ENCODE data around the gene SOS1.

SOS1 gene

DNA sequence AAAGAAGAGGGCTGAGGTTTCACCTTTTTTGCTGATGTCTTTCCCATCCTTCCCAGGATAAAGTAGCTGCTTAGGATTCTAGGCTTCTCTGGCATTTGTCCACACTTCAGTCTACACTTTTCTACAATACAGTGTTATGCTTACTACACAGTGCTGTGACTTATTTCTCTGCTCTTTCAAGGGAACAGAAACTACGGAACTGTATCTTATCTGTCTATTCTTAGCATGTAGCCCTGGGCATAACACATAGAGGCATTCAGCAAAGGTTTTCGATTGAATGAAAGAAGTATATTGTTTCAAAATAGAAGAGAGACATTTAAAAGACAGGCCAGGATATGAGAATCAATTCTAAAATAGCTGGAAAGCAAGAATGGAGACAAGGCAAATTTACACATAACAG lies 120.3 kb downstream of the SOS1 start:
- Histone ChIP-seq H3K4me3 (ENCODE audit: low read depth, low read length) (no peak overlapping the region), H3K27ac (no peak overlapping the region), H3K27me3 (ENCODE audit: insufficient read depth, low read depth, severe bottlenecking) (no peaks in the 10 kb centered on the region), H3K9me3 (ENCODE audit: severe bottlenecking) (no peaks in the 10 kb centered on the region), H3K36me3 (peaks cover 7% of the 10 kb centered on the region)
- DNase-seq: no peak
- TF ChIP-seq, protein P1, sequence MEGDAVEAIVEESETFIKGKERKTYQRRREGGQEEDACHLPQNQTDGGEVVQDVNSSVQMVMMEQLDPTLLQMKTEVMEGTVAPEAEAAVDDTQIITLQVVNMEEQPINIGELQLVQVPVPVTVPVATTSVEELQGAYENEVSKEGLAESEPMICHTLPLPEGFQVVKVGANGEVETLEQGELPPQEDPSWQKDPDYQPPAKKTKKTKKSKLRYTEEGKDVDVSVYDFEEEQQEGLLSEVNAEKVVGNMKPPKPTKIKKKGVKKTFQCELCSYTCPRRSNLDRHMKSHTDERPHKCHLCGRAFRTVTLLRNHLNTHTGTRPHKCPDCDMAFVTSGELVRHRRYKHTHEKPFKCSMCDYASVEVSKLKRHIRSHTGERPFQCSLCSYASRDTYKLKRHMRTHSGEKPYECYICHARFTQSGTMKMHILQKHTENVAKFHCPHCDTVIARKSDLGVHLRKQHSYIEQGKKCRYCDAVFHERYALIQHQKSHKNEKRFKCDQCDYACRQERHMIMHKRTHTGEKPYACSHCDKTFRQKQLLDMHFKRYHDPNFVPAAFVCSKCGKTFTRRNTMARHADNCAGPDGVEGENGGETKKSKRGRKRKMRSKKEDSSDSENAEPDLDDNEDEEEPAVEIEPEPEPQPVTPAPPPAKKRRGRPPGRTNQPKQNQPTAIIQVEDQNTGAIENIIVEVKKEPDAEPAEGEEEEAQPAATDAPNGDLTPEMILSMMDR (IDR thresholded peaks at IDR 0.05; ENCODE audit: low read depth, low read length): no peak

DNA sequence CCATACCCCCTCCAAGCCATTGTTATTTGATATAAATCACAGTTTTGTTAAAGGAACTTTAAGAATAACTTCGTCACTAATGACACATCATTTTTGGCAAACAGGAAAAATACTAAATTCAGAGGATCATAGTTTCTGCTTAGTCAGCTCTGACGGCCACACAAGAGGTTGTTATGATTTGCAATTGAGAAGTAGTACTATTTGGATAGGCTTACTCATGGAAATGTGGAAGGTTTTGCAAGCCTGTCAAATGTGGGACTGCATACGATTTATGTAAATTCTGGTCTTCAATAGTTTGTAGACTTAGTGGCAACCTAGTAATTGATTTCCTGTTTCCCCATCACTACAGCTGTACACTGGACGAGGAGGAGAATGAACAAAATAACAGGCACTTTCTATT lies 123.1 kb downstream of the SOS1 start:
- peaks cover 15% of the 10 kb centered on the region for H3K36me3 ChIP-seq
- DNase-seq: no peak
- H3K9me3 ChIP-seq (ENCODE audit: severe bottlenecking): no peaks in the 10 kb centered on the region
- no peaks in the 10 kb centered on the region for H3K27me3 ChIP-seq (ENCODE audit: insufficient read depth, low read depth, severe bottlenecking)
- H3K4me3 ChIP-seq (ENCODE audit: low read depth, low read length): no peak overlapping the region
- TF ChIP-seq, protein P1 (IDR thresholded peaks at IDR 0.05; ENCODE audit: low read depth, low read length): no peak
- H3K27ac ChIP-seq: no peak overlapping the region

DNA sequence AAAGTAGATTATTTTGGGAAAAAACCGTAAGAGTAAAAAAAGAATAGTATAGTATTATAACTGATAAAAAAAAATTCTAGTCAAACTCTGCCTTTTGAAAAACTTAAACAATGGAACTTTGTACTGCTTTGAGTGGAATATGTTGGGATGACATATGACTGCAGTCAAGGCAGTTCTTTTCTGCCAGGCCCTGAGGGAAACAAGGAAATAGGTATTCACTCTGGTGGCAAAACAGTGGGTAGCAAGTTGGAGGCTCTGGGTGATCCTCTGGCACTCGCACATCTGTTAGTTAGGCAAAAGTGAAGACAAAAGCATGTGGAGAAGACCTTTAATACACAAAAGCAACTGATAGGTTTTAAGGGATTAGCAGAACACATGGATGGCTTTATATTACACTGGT lies 129.0 kb downstream of the SOS1 start:
- Histone ChIP-seq H3K9me3 (ENCODE audit: severe bottlenecking) (no peaks in the 10 kb centered on the region), H3K27ac (no peak overlapping the region), H3K27me3 (ENCODE audit: insufficient read depth, low read depth, severe bottlenecking) (no peaks in the 10 kb centered on the region), H3K4me3 (ENCODE audit: low read depth, low read length) (no peak overlapping the region), H3K36me3 (peaks cover 8% of the 10 kb centered on the region)
- DNase-seq: no peak
- TF ChIP-seq, protein P1 (IDR thresholded peaks at IDR 0.05; ENCODE audit: low read depth, low read length): no peak

DNA sequence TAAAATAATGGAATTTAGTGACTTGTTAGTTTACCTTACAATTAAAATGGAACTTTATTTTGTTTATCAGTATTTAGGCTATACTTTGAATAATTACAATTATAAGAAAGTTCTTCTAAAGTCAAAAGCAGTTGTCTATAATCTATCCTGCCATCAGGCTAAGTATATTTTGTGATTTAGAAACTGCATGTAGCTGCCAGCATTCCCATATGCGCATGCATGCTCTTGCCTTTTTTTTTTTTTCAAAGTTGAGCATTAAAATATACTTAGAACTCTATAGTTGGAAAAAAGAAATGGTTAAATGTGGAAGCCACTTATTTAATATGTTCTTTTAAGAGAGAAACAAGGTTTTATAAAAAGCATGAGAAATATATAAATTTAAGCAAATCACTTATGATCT lies 132.1 kb downstream of the SOS1 start:
- no peak for DNase-seq
- TF ChIP-seq, protein P1 (IDR thresholded peaks at IDR 0.05; ENCODE audit: low read depth, low read length): no peak
- no peak overlapping the region for H3K4me3 ChIP-seq (ENCODE audit: low read depth, low read length)
- no peaks in the 10 kb centered on the region for H3K9me3 ChIP-seq (ENCODE audit: severe bottlenecking)
- H3K27ac ChIP-seq: no peak overlapping the region
- H3K36me3 ChIP-seq: peaks cover 2% of the 10 kb centered on the region; the same call in 1 of the 2 replicates
- no peaks in the 10 kb centered on the region for H3K27me3 ChIP-seq (ENCODE audit: insufficient read depth, low read depth, severe bottlenecking)

DNA sequence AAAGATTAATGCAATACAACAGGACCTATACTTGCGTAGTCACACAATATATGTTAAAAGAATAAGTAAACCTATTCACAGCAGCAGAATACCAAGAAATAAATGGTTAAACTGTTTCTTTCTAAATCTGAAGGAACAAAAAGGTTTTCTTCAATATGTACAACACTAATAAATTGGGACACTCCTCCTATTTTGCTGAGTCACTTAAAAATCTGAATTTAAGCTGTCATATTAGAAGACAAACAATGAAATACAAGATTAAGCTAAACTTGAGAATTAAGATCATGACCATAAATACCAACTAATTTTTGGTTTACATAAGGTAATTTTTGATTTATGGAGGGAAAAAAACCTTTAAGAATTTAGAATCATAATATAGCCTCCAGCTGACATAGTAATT lies 138.4 kb downstream of the SOS1 start:
- H3K27ac ChIP-seq: no peak overlapping the region
- no peaks in the 10 kb centered on the region for H3K27me3 ChIP-seq (ENCODE audit: insufficient read depth, low read depth, severe bottlenecking)
- H3K9me3 ChIP-seq (ENCODE audit: severe bottlenecking): no peaks in the 10 kb centered on the region
- TF ChIP-seq, protein P1 (IDR thresholded peaks at IDR 0.05; ENCODE audit: low read depth, low read length): no peak
- peaks cover 2% of the 10 kb centered on the region; the same call in 1 of the 2 replicates for H3K36me3 ChIP-seq
- no peak for DNase-seq
- H3K4me3 ChIP-seq (ENCODE audit: low read depth, low read length): no peak overlapping the region

DNA sequence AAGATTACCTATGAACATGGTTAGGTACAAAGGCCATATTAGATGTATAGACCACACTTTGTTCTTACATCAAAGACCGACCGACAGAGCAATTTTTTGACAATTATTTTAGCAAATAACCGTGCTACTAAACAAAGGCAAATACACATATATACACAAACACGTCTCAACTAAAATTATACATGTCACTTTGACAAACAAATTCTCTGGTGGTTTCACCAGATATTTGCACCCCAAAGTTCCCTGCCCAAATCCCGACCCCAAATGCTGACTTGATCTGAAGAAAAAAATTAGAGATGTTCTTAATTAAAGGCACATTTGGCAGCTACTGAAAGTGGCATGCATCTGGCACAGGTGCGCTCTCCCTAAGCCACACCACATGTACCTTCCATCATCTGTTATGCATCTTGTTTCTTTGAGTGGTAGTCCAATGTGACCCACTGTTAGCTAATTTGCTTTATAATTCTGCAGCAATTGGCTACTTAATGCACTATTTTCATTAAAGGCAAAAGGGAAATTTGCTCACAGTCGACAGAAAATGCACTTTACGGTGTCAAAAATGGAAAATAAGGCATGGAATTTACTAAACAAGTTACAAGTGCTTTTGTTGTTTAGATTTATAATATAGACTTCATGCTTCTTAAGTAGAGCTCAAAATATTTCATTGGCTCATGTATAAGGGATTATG lies 139.0 kb downstream of the SOS1 start:
- no peak overlapping the region for H3K4me3 ChIP-seq (ENCODE audit: low read depth, low read length)
- no peak overlapping the region for H3K27ac ChIP-seq
- DNase-seq: no peak
- H3K27me3 ChIP-seq (ENCODE audit: insufficient read depth, low read depth, severe bottlenecking): no peaks in the 10 kb centered on the region
- TF ChIP-seq, protein P1 (IDR thresholded peaks at IDR 0.05; ENCODE audit: low read depth, low read length): no peak
- no peaks in the 10 kb centered on the region for H3K9me3 ChIP-seq (ENCODE audit: severe bottlenecking)
- H3K36me3 ChIP-seq: peaks cover 2% of the 10 kb centered on the region; the same call in 1 of the 2 replicates
